HG03139 (cell line): ENCODE data around the gene CORO1C.
A peak's percentile ranks its signal among the peaks of the same experiment; 100 is the strongest.
"Not testable (repeated sequence)": the region's sequence is repeated elsewhere in the genome, so short reads cannot be mapped to it uniquely, and the experiment has no call there.

Experiments used
- ATAC-seq: cut with Tn5 transposase; IDR thresholded peaks from one replicate; pipeline ENCODE4 v1.9.1; 2021; ENCODE audit not compliant: unreplicated experiment

Gene CORO1C

DNA sequence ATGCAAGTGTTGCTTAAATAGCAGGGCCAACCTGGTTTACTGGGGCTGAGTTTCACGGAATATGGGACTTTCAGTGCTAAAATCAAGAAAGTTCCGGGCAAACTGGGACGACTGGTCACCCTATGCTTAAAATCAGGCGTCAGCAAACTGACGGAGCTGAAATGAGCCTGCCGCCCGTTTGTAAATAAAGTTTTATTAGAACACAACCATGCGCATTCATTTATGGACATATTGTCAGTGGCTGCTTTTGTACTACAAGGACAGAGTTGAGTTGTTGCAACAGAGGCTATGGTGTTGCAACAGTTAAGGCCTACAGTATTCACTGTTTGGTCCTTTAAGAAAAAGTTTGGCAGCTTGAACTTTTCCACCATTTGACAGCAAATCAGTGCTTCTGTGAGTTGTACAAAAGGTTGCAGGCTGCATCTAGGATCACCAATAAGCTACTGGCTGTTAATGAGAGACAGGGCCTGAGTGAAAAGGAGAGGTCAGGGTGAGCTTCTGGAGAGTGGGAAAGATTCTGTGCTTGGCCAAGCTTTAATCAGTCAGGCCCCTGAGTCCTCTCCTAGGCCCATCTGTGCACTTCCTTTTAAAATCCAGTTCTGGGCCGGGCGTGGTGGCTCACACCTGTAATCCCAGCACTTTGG is 111.0 kb downstream of the CORO1C start:
- ATAC-seq, result no peak

DNA sequence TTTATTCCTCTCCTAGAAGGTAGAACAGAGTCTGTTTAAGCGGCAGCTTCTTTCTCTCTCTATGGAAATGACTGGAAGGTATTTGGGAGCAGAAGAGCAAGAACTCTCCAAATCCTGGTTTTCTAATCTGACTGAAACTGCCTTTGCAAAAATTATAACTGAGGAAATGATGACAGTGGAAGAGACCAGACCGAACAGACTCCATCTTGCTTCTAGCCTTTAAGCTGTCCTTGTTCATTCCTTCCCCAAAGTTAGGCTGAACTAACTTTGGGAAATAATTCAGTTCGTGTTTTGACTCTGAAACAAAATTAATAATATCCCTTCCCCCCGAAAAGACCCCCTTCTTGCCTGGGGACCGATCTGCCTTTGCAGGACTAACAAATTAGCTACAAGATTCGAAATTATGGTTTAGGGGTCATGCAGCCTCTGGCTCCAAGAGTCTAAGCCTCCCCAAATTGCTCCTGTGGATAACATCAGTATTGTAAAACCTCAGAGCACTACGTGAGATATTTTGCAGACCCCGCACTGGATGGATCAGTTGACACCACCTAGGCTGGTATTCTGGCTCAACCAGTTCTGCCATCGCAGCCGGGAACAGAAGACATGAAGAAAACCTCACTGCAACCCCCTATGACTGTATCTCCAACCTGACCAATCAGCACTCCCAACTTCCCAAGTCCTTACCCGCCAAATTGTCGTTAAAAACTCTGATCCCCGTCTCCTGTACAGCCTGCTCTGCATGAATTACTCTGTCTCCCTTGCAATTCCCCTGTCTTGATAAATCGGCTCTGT is 111.8 kb downstream of the CORO1C start:
- ATAC-seq, result no peak

DNA sequence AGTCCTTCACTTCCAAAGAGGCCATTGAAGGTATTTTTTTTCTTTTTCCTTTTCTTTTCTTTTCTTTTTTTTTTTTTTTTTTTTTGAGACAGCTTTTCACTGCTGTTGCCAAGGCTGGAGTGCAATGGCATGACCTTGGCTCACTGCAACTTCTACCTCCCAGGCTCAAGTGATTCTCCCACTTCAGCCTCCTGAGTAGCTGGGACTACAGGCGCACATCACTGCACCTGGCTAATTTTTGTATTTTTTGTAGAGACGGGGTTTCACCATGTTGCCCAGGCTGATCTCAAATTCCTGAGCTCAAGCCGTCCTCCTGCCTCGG is 112.4 kb downstream of the CORO1C start:
- ATAC-seq, result not testable (repeated sequence)

DNA sequence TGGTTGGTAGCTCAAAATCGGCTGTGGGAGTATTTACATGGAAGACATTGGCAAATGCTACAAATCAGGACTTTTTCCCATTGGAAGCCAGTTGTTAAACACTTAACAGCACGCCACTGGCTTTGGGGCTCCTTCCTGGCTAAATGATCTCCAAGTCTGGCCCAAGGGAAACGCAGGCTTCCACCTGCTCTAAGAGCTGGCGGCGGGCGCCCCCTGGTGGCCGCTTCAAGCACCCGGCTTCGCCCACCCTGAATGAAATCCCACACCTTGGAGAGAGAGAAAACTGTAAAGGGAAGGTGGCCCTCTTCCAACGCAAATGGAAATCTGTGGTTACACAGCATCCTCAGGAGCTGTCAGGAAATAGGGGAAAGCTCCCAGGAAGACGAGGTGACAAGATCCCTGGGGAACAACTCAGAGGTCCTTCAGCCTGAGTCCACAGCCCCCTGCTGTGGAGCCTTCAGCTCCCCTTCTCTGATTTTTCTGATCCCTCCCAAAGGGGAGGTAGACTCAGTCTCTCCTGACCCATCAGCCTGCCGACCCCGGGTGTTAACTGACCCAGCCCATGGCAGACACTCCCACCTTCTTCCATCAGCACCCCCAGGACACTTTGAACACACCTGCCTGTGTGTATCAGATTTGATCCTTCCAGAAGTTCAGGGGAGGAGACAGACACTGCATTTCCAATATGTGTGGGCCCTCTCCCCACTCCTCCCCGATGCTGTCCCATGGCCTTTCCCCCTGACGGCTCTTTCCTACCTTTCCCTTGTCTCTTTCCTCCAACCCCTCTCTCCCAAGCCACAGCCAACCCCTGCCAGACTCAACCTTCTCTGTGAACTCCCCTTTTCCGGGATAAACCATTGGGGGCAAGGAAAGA is 113.0 kb downstream of the CORO1C start:
- peak; percentile 39 for ATAC-seq

DNA sequence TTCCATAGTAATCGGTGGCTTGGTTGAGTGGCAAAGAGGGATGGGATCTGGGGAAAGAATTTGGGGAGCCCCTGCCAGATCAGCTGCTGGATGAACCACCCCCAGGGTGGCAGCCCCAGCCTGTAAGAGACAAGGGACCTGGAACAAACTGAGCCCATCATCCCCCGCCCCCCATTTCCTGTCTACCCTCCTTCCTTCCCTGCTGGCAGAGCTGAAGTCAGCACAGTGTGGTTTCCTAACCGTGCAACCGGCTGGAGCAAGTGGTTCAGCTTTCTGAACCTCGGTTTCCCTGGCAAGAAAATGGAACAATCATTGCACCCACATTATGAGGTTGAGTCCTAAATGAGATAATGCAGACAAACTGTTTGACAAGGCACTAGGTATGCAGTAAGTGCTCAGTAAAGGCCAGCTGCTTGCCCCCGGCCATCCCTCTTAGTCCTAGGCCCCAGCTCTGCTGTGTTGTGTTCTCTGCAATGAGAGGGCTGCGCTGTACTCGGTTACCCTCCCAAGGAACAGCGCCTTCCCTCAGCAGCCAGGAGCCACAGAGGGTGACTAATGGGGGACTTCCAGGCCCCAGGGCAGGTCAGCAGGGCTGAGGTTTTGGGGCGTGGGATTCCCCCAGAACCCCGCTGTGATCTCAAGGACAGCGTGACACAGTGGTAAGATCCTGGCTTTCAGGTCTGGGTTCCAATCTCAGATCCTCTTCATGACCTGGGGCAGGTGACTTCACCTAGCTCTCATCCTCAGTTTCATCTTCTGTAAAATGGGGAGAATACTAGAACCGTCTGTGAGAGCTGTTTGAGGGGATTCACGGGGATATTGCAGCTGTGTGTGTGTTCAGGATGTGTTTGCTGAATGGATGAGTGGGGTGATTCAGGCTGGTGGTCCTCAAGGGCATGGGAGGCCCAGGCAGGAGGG is 114.1 kb downstream of the CORO1C start:
- peak; percentile 68 for ATAC-seq

DNA sequence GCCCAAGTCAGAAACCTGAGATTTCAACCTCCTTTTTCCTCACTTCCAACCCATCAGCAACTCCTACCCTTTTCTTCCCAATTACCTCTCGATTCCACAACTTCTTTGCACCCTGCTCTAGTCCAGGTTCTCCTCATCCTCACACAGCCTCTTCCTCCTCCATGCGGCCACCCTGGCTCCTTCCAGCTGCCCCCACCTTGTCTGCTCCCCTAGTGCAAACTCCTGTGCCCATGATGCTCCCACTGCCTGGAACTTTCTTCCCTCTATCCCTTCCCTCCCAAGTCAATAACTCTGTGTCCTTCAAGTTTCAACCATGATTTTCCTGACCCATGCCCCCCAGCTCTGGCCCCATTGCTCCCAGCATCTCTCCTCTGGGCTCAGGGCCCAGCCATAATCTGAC is 115.0 kb downstream of the CORO1C start:
- ATAC-seq, result no peak

DNA sequence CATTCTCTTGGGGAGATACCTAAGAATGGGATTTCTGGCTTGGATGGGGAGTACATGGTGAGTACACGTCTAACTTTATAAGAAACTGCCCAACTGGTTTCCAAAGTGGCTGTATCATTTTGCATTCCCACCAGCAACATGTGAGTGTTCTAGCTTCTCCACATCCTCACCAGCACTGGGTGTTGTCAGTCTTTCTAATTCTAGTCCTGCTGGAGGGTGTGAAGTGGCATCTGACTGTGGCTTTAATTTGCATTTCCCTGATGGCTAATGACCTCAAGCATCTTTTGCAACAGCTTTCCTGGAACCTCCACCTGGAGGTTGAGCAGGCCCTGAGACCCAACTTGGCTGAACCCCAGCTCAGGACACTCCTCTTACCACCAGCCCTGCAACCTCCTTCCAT is 115.4 kb downstream of the CORO1C start:
- ATAC-seq, result no peak

DNA sequence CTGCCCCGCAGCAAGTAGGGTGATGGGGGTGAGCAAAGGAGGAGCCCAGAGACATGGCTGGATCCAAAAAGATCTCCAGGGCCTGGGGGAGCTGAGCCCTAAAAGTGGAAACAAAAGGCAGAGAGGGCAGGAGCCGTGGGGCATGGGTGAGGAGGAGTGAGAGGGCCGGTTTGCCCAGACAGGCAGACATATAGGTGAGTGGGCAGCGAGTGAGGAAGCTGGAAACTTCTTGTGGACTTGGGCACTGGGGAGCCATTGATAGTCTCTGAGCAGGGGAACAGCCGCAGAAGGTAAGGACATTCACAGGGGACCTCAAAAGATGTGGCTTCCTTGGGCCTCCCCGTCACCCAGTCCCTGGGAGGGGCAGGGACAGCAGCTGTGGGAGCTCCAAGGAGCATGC is 116.7 kb downstream of the CORO1C start:
- no peak for ATAC-seq

DNA sequence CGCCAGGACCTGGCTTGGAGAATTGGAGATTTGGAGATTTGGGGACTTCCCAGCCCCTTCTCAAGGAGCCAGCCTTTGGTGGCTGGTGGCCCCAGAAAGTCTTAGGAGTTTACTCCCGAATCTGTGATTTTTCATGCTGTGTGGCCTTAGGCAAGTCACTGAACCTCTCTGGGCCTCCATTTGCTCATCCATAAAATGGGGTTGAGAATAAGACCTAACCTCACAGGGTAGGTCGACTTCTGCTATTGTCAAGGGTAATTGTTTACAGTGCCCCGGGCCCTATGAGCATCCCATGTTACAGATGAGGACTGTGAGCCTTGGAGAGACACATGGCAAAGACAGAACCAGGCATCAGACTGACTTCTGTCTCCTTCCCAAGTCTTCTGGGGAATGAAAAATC is 117.3 kb downstream of the CORO1C start:
- ATAC-seq, result no peak

DNA sequence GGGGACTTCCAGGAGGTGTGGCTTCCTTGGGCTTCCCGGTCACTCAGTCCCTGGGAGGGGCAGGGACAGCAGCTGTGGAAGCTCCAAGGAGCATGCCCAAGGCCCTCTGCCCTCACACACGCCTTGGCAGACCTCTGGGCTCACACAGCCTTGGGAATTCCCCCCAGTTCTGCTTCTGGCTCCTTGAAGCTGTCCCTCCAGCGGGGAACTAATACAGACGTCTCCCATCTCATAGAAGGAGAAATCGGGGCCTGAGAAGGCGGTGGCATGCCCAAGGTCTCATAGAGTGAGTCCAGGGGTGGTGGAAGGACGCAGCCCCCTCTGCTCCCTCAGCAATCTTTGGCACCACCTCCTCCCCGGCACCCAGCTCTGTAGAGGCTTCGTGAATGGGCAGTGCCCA is 117.8 kb downstream of the CORO1C start:
- no peak for ATAC-seq

DNA sequence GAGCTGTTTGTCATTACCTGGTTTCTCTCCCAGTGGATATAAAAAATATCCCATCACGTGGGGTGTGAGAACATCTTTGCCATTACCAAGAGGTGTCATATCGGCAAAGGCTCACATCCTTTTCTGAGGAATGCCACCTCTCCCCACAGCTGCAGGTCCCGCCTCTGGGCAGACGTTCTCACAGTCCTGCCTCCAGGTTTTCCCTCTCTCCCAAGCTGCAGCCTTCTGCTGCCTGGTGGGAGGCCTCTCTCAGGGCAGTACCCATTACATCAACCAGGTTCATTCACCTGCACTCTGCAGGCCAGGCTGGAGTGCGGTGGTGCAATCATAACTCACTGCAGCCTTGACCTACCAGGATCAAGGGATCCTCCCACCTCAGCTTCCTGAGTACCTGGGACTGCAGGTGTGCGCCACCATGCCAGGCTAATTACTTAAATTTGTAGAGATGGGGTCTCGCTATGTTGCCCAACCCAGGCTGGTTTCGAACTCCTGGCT is 118.5 kb downstream of the CORO1C start:
- no peak for ATAC-seq

DNA sequence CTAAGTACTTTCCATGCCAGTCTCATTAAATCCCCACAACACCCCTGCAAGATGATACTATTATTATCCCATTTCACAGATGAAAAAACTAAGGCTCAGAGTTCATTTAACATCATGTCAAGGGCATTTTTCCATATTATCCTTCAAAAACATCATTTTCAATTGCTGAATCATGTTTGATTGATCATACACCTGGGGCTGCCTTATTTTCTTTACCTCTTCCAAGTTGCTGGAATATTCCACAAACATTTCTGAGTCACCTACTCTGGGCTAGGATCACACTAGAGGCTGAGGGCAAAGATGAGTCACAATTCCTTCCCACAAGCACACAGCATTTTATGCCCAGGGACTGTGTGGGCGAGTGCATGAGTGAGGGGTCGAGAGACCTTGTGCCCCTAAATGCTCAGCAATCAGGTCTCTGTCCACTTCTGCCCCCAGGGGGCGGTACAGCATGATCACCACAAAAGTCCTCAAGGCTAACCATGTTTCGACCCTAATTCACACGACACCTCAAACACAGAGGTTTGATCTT is 119.4 kb downstream of the CORO1C start:
- ATAC-seq, result no peak

DNA sequence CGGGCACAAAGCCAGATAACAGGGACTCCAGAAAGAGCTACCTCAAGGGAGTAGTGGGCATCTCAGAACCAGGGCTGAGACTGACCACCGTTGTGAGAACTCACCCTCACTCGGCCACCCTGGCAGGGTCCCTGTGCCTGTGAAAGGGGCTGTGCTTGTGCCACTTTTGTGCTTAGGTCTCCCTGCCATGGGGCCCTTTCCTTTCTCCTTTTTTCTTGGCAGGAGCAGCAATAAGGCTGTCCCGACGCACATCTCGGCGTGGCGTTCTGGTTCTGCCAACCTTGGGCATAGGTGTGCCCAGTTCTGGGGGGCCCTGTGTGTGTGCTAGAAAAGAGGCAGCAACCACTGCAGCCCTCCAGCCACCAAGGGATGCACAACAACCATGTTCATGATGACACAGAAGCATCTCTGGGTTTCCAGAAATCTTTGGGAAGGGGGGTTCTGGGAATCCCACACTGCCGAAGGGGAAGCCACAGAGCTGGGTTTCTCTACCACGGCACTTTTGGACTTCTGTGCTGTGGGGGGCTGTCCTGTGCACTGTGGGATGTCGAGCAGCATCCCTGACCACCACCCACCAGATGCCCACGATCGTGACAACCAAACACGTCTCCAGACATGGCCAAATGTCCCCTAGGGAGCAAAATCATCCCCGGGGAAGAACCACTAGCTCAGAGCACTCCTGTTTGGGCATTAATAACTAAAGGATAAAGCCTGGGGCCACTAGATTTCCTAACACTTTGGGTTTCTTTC is 120.3 kb downstream of the CORO1C start:
- ATAC-seq, result no peak

DNA sequence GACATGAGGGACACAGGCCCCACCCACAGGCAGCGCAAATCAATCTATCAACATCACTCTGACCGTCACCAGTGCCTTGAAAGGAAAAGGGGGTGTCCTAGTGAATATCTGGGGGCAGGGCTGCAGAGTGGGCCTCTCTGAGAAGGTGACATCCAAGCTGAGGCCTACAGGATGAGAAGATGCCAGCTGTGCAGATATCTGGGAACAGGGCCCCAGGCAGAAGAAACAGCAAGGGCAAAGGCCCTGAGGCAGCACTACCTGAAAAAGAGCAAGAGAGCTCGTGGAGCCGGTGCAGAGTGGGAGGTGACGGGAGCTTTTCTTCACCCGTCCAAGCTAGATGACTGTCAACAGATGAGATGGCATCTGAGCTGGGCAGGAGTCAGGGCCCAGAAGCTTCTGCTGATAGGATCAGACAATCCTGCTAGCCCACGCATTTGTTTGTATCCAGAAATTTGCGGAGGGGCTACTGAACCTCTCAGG is 120.9 kb downstream of the CORO1C start:
- ATAC-seq, result no peak

DNA sequence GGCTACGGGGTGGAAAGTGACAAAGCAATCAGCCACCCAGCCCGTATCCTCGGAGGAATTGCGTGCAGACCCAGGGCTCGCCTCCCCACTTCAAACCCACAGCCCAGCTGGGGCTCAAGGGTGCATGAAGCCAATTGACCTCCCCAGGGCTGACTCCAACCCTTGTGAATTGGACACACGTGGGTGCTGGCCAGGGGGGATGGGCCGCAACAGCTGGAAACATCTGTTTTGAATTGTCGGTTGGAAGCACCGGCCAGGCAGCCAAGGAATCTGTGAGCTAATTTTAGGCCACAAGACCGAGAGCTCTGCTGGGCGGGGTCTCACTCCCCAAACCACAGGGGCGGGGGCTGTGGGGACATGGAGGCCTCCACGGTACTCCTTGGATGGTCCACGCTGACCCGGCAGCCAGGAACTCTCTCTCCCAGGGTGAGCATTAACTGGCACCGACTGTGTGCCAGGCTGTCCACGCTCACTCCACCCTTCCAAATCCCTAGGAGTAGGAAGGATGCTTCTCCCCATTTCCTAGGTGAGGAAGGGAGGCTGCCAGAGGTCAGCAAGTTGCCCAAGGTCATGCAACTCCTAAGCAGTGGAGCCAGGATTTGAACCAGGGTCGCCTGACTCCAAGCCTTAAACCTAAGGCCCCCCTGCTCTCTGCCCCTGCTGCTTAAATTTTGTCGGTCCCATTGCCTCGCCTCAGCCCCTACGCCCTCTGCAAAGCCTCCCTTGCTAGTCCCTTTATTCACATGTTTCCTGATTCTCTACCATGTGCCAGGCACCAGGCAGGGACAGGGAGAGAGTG is 121.6 kb downstream of the CORO1C start:
- ATAC-seq, result no peak

DNA sequence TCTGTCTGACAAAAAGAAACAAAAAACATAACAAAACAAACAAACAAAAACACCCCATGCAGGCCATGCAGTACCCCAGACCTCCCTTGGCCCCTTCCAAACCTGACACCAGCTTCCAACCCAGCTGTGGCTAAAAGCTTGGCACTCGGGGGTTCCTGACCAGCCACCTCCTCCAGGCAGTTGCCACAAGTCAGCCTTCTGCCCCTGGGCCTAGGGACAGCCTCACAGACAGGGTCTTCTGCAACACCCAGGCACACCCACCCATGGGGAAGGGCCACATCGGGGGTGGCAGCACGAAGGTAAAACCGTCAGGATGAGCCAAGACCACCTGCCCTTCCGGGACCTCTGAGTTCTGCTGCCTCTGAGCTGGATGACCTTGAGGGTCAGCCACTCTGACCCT is 122.7 kb downstream of the CORO1C start:
- no peak for ATAC-seq

DNA sequence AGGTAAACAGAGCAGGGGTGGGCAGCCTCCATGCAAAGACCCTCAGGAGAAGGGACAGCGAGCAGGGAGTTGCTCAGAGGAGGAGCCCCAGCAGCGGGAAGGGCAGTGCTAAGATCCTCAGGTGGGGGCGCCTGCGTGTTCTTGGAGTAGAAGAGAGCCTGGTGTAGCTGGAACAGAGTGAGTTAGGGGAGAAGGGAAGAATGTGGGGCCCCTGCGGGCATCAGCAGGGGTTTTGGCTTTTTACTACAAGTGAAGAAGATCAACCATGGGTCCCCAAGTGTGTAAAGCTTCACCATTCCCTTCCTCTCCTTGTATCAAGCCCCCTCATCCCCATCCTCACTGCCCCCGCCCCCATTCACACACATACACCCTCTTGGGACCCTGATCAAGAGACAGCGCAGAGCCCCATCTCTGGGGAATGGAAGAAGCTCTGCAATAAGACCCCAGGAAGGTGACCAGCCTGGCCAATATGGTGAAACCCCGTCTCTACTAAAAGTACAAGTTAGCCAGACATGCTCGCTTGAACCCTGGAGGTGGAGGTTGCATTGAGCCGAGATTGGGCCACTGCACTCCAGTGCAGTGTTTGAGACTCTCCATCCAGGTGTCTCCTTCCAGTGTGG is 123.2 kb downstream of the CORO1C start:
- ATAC-seq, result no peak

DNA sequence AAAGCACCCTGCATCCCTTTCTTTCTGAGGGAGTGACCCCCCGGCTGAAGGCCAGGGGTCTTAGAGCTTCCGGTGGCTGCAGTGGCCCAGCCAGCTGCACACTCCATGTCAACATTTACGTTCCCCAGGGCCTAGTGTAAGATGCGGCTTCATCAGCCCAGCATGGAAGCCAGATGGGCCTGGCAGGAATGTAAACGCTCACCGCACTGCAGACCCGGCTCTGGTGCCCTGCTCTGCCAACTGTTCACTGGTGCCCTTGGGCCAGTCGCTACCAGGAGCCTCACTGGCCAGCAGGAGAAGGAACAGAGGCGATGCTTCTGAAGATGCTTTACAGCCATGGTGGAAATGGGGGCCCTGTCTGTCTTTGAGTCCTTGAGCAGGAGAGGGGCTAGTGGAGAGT is 124.8 kb downstream of the CORO1C start:
- ATAC-seq, result no peak
